Measurements from ENCODE around the gene KCNJ16. TPM values are rescaled to one million over a fixed set of nuclear protein-coding genes. Genes with fewer than 3 reads are reported as not detected.

KCNJ16 gene
- polyA plus RNA-seq, 2 of the 4 experiments (the other 2 are of a cell fraction): 0.87 to 1.6 TPM

- DNase-seq (ENCODE audit: low read depth in 1 of 2, low spot score in 1 of 2): no peak
- no peak for FAIRE-seq
These were observed 16.1 kb downstream of the KCNJ16 start for GRCh38 chr17:70091005-70091568.

GRCh38 chr17:70091696-70092095, 16.7 kb downstream of the KCNJ16 start:
- ATAC-seq (no peak), DNase-seq (ENCODE audit: low read depth in 1 of 2, low spot score in 1 of 2) (no peak), FAIRE-seq (no peak)
- 0% methylated on average over 1 of the region's 1 CpG for WGBS (ENCODE audit: missing lambda C conversion rate)
- no peak overlapping the region for H3K4me2 ChIP-seq
- ChIA-PET POLR2A (no interaction called here), CTCF (interaction anchor here (1.8 kb wide), 1 partner anchor 483 kb away, joined by 5 read pairs; no protein-coding TSS in a partner anchor)
- no peak for TF ChIP-seq ZC3H11A (IDR thresholded peaks at IDR 0.05)
- TF ChIP-seq RFX5 (IDR thresholded peaks at IDR 0.05): no peak
- TF ChIP-seq HMGXB4 (CRISPR knock-in tag; IDR thresholded peaks at IDR 0.05; ENCODE audit: borderline replicate concordance): no peak
- TF ChIP-seq PHF8 (IDR thresholded peaks at IDR 0.05; ENCODE audit: borderline replicate concordance, low read depth): no peak
- no peak for TF ChIP-seq TFCP2L1 (CRISPR knock-in tag; IDR thresholded peaks at IDR 0.05)
- no peak for TF ChIP-seq POLR2A (IDR thresholded peaks at IDR 0.05; ENCODE audit: low read length)
- no peak for TF ChIP-seq HOXB13 (CRISPR knock-in tag; IDR thresholded peaks at IDR 0.05; ENCODE audit: low read depth)
- TF ChIP-seq CBX2 (IDR thresholded peaks at IDR 0.05; ENCODE audit: borderline replicate concordance, low read depth): no peak
- TF ChIP-seq MAFK (IDR thresholded peaks at IDR 0.05; ENCODE audit: partially characterized antibody): no peak
- no peak for TF ChIP-seq HOXA7 (CRISPR knock-in tag; IDR thresholded peaks at IDR 0.05)
- no peak for TF ChIP-seq CHD4 (IDR thresholded peaks at IDR 0.05; ENCODE audit: borderline replicate concordance)
- TF ChIP-seq GATA3 (IDR thresholded peaks at IDR 0.05; ENCODE audit: borderline replicate concordance): no peak
- no peak for TF ChIP-seq POLR2AphosphoS2 (conservative IDR thresholded peaks at IDR 0.05; ENCODE audit: low read length)
- TF ChIP-seq CEBPB (IDR thresholded peaks at IDR 0.05): no peak
- TF ChIP-seq HOXB5 (CRISPR knock-in tag; IDR thresholded peaks at IDR 0.05): no peak
- no peak for TF ChIP-seq SREBF2 (IDR thresholded peaks at IDR 0.05)
- no peak for TF ChIP-seq EP300 (IDR thresholded peaks at IDR 0.05)
- TF ChIP-seq EHMT2 (IDR thresholded peaks at IDR 0.05; ENCODE audit: low read depth): no peak
- no peak overlapping the region for H3K4me3 ChIP-seq
- no peak overlapping the region for H3K27ac ChIP-seq
- H3K4me1 ChIP-seq: peaks cover 8% of the 10 kb centered on the region; the same call in 1 of the 3 replicates
- no peaks in the 10 kb centered on the region for H3K9me3 ChIP-seq

More at GRCh38 chr17:70091005-70091568, 16.1 kb downstream of the KCNJ16 start:
- WGBS (ENCODE audit: missing lambda C conversion rate): 62% methylated on average over 2 of the region's 2 CpGs
- no peak overlapping the region for H3K4me3 ChIP-seq
- no peak overlapping the region for H3K27ac ChIP-seq
- peaks cover 8% of the 10 kb centered on the region; the same call in 1 of the 3 replicates for H3K4me1 ChIP-seq
- POLR2A ChIA-PET: no interaction called here
- H3K4me2 ChIP-seq: no peak overlapping the region
- CTCF ChIA-PET: interaction anchor here (1.8 kb wide), 1 partner anchor 482 kb away, joined by 5 read pairs; no protein-coding TSS in a partner anchor
- no peaks in the 10 kb centered on the region for H3K9me3 ChIP-seq
- no peak for TF ChIP-seq CTCF (IDR thresholded peaks at IDR 0.05)
- TF ChIP-seq FOSB (CRISPR knock-in tag; IDR thresholded peaks at IDR 0.05): no peak
- no peak for TF ChIP-seq HOXB5 (CRISPR knock-in tag; IDR thresholded peaks at IDR 0.05)
- no peak for TF ChIP-seq FOXS1 (CRISPR knock-in tag; IDR thresholded peaks at IDR 0.05)
- no peak for ATAC-seq

- H3K9me3 ChIP-seq: no peaks in the 10 kb centered on the region
- ChIA-PET POLR2A (no interaction called here), CTCF (no interaction called here)
- no peak overlapping the region for H3K4me2 ChIP-seq
- no peak overlapping the region for H3K4me3 ChIP-seq
- FAIRE-seq (no peak), ATAC-seq (no peak), DNase-seq (ENCODE audit: low read depth in 1 of 2, low spot score in 1 of 2) (no peak)
- H3K27ac ChIP-seq: no peak overlapping the region
- peaks cover 8% of the 10 kb centered on the region; the same call in 1 of the 3 replicates for H3K4me1 ChIP-seq
- WGBS (ENCODE audit: missing lambda C conversion rate): 84% methylated on average over 3 of the region's 3 CpGs
- TF ChIP-seq MAFK (IDR thresholded peaks at IDR 0.05; ENCODE audit: partially characterized antibody) (no peak), CHD4 (IDR thresholded peaks at IDR 0.05; ENCODE audit: borderline replicate concordance) (no peak), MAZ (IDR thresholded peaks at IDR 0.05; ENCODE audit: borderline replicate concordance, low read depth, low read length) (no peak), ZFP36 (IDR thresholded peaks at IDR 0.05; ENCODE audit: borderline replicate concordance, partially characterized antibody) (no peak), ZC3H11A (IDR thresholded peaks at IDR 0.05) (no peak), ZSCAN20 (CRISPR knock-in tag; IDR thresholded peaks at IDR 0.05) (no peak), GATA3 (IDR thresholded peaks at IDR 0.05; ENCODE audit: borderline replicate concordance) (no peak), PHF8 (IDR thresholded peaks at IDR 0.05; ENCODE audit: borderline replicate concordance, low read depth) (no peak), SMC3 (IDR thresholded peaks at IDR 0.05) (no peak), JUN (IDR thresholded peaks at IDR 0.05) (no peak), JUNB (IDR thresholded peaks at IDR 0.05) (no peak), BHLHE40 (IDR thresholded peaks at IDR 0.05; ENCODE audit: low read depth, low read length) (no peak), KDM5A (IDR thresholded peaks at IDR 0.05) (no peak), MAX (IDR thresholded peaks at IDR 0.05) (no peak), USF2 (IDR thresholded peaks at IDR 0.05) (no peak), SREBF2 (IDR thresholded peaks at IDR 0.05) (no peak), TP53 (CRISPR knock-in tag; IDR thresholded peaks at IDR 0.05) (no peak)
These were observed 18.1 kb downstream of the KCNJ16 start for GRCh38 chr17:70093163-70093562.

All from A549 (cell line).